ENCODE data around the gene ORM2. TPM values are rescaled to one million over a fixed set of nuclear protein-coding genes. Genes with fewer than 3 reads are reported as not detected.
"Not testable (repeated sequence)": the region's sequence is repeated elsewhere in the genome, so short reads cannot be mapped to it uniquely, and the experiment has no call there.

ORM2 gene
- total RNA-seq (not detected), total RNA-seq (0 reads per million in 2 donors)

GRCh38 chr9:114329625-114330022 is at the start of gene ORM2:
TSS of gene ORM2 (plus strand) at chr9:114329869. CDS start at chr9:114329905, 36 bp downstream.
- not testable (repeated sequence) for H3K36me3 Mint-ChIP-seq (ENCODE audit: low read depth); H3K4me1 Mint-ChIP-seq; ATAC-seq; H3K27me3 Mint-ChIP-seq; H3K9me3 ChIP-seq (ENCODE audit: control insufficient read depth, low read length, poor library complexity, severe bottlenecking); H3K4me3 Mint-ChIP-seq; H3K27ac Mint-ChIP-seq; DNase-seq

GRCh38 chr9:114280636-114281472 is 48.8 kb upstream of the ORM2 start:
- Mint-ChIP-seq H3K27ac (no peak overlapping the region), H3K4me3 (no peak overlapping the region), H3K27me3 (peaks cover 7% of the 10 kb centered on the region), H3K36me3 (ENCODE audit: low read depth) (no peaks in the 10 kb centered on the region), H3K4me1 (peaks cover 2% of the 10 kb centered on the region)
- DNase-seq (peak in 1 of 3 donors; percentile 2), ATAC-seq (no peak)
- H3K9me3 ChIP-seq (ENCODE audit: control insufficient read depth, low read length, poor library complexity, severe bottlenecking): no peaks in the 10 kb centered on the region

DNA sequence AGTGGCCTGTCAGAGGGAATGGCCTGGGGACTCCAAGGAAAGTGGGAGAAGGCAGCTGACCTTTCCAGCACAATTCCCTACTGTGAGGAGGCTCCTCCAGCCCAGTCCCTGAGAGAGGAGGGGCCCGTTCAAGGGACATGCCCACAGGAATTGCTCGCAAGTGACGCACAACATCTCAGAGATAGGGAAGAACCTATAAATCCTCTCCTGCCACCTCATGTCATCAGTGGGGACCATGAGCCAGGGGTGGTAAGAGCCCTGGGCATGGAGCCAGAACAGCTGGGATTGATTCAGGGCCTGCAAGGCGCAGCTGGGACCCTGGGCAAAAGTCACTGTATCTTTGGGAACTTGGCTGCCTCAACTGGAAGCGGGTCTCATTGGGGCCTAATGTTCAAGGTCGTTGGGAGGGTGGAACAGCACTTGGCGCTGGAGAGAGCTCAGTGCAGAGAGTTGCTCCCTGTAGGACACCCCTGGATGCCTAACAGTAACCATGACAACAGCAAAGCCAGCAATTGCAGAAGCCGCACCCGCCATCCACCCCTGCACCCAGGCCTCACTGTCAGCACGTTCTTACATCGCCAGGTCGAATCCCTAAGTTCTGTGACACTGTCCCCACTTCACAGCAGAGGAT is 48.1 kb upstream of the ORM2 start:
- ATAC-seq (no peak), DNase-seq (peak in 1 of 3 donors; percentile 2)
- Mint-ChIP-seq H3K27me3 (peaks cover 7% of the 10 kb centered on the region), H3K36me3 (ENCODE audit: low read depth) (no peaks in the 10 kb centered on the region), H3K27ac (no peak overlapping the region), H3K4me3 (no peak overlapping the region), H3K4me1 (no peaks in the 10 kb centered on the region)
- no peaks in the 10 kb centered on the region for H3K9me3 ChIP-seq (ENCODE audit: control insufficient read depth, low read length, poor library complexity, severe bottlenecking)

DNA sequence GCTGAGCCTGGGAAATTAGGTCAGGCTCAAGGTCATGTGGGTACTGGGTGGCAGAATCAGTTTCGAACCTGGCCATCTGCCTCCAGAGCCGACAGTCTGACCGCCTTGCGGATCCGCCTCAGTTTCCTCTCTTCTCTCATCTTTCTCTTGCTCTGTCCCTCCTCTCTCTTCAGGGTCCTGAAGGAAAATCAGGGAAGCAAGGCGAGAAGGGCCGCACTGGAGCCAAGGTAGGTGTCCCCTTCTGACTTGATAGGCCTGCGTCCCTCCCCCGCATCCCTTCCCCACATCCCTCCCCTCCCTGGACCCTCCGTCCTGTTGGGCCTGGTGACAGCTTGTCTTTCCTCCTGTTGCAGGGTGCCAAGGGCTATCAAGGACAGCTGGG is 47.6 kb upstream of the ORM2 start:
- DNase-seq: peak in 1 of 3 donors; percentile 5
- no peaks in the 10 kb centered on the region for H3K4me1 Mint-ChIP-seq

GRCh38 chr9:114282507-114282906 is 47.2 kb upstream of the ORM2 start:
- H3K9me3 ChIP-seq (ENCODE audit: control insufficient read depth, low read length, poor library complexity, severe bottlenecking): no peaks in the 10 kb centered on the region
- no peak overlapping the region for H3K4me3 Mint-ChIP-seq
- ATAC-seq (no peak), DNase-seq (no peak)
- no peak overlapping the region for H3K27ac Mint-ChIP-seq
- peaks cover 7% of the 10 kb centered on the region for H3K27me3 Mint-ChIP-seq
- no peaks in the 10 kb centered on the region for H3K4me1 Mint-ChIP-seq
- H3K36me3 Mint-ChIP-seq (ENCODE audit: low read depth): no peaks in the 10 kb centered on the region

More for the DNA sequence above, 47.6 kb upstream of the ORM2 start:
- Mint-ChIP-seq H3K4me3 (no peak overlapping the region), H3K27me3 (peaks cover 7% of the 10 kb centered on the region), H3K36me3 (ENCODE audit: low read depth) (no peaks in the 10 kb centered on the region), H3K27ac (no peak overlapping the region)
- no peaks in the 10 kb centered on the region for H3K9me3 ChIP-seq (ENCODE audit: control insufficient read depth, low read length, poor library complexity, severe bottlenecking)
- ATAC-seq: no peak

GRCh38 chr9:114282926-114283325 is 46.7 kb upstream of the ORM2 start:
- H3K4me1 Mint-ChIP-seq: no peaks in the 10 kb centered on the region
- H3K27me3 Mint-ChIP-seq: peaks cover 7% of the 10 kb centered on the region
- H3K36me3 Mint-ChIP-seq (ENCODE audit: low read depth): no peaks in the 10 kb centered on the region
- H3K4me3 Mint-ChIP-seq: no peak overlapping the region
- peak in 1 of 3 donors; percentile 3 for DNase-seq
- no peak for ATAC-seq
- no peaks in the 10 kb centered on the region for H3K9me3 ChIP-seq (ENCODE audit: control insufficient read depth, low read length, poor library complexity, severe bottlenecking)
- H3K27ac Mint-ChIP-seq: no peak overlapping the region

- no peaks in the 10 kb centered on the region for H3K36me3 Mint-ChIP-seq (ENCODE audit: low read depth)
- peaks cover 7% of the 10 kb centered on the region for H3K27me3 Mint-ChIP-seq
- ATAC-seq (no peak), DNase-seq (no peak)
- no peaks in the 10 kb centered on the region for H3K4me1 Mint-ChIP-seq
- H3K9me3 ChIP-seq (ENCODE audit: control insufficient read depth, low read length, poor library complexity, severe bottlenecking): no peaks in the 10 kb centered on the region
- H3K4me3 Mint-ChIP-seq: no peak overlapping the region
- H3K27ac Mint-ChIP-seq: no peak overlapping the region
These were observed 46.0 kb upstream of the ORM2 start for GRCh38 chr9:114283551-114284111.

GRCh38 chr9:114284316-114285060 is 45.2 kb upstream of the ORM2 start:
- no peak overlapping the region for H3K4me3 Mint-ChIP-seq
- no peak for ATAC-seq

DNA sequence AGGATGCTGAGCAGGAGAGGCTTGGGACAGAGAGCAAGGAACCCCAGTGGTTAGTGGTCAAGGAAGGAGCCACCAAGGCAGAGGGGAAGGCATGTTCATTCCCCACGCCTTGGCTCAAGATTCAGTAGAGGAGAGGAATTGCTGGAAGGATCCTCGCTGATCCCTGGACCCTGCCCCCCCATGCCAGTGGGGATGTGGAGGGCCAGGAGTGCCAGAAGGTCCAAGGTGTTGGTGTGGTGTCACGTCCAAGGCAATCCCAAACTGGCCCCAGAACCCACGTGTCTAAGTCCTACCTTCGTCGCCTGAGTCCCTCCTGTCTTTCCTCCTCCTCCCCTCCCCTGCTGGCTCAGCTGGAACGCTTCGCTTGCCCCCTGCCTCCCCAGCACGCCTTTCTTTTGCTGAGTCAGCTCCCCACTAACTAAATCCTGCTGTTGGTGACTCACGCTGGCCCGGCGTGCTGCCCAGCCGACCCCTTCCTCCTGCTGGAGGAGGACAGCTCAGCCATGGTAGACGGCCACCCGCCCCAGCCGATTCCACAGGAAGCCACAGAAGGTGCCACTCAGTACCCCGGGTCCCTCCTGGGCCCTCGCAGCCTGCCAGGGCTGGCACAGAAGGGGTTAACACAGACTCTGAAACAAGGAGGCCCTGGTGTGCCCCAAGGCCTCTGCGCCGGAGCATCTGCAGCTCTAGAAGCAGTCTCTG is 44.4 kb upstream of the ORM2 start:
- Mint-ChIP-seq H3K27ac (no peak overlapping the region), H3K36me3 (ENCODE audit: low read depth) (no peaks in the 10 kb centered on the region), H3K27me3 (peaks cover 7% of the 10 kb centered on the region), H3K4me1 (no peaks in the 10 kb centered on the region), H3K4me3 (no peak overlapping the region)
- DNase-seq (no peak), ATAC-seq (no peak)
- H3K9me3 ChIP-seq (ENCODE audit: control insufficient read depth, low read length, poor library complexity, severe bottlenecking): no peaks in the 10 kb centered on the region

More at GRCh38 chr9:114284316-114285060, 45.2 kb upstream of the ORM2 start:
- H3K36me3 Mint-ChIP-seq (ENCODE audit: low read depth): no peaks in the 10 kb centered on the region
- DNase-seq: no peak
- H3K27me3 Mint-ChIP-seq: peaks cover 7% of the 10 kb centered on the region
- no peaks in the 10 kb centered on the region for H3K9me3 ChIP-seq (ENCODE audit: control insufficient read depth, low read length, poor library complexity, severe bottlenecking)
- no peak overlapping the region for H3K27ac Mint-ChIP-seq
- no peaks in the 10 kb centered on the region for H3K4me1 Mint-ChIP-seq

DNA sequence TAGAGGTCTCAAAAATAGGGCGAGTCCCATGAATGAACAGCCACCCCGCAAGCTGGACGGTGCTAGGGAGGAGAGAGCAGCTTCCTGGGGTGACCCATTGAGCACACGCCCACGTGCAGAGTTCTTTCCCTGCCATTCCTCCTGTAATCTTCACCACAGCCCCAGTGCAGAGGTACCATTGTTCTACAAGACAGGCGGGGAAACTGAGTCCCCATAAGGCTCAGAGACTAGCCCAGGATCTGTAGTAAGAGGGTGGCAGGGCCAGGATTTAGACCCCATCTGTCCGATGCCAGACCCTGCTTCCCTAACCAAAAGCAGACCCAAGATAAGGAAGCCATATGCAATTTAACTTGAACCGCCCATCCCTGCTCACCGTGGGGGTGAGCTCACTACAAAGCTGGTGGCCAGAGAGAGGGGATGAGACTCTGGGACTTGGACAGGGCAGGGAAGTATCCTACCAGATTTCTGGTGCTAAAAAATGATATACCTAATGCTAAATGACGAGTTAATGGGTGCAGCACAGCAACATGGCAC is 43.5 kb upstream of the ORM2 start:
- Mint-ChIP-seq H3K36me3 (ENCODE audit: low read depth) (peaks cover 3% of the 10 kb centered on the region), H3K27ac (no peak overlapping the region), H3K27me3 (peaks cover 9% of the 10 kb centered on the region), H3K4me3 (no peak overlapping the region), H3K4me1 (peaks cover 4% of the 10 kb centered on the region)
- ATAC-seq (no peak), DNase-seq (no peak)
- H3K9me3 ChIP-seq (ENCODE audit: control insufficient read depth, low read length, poor library complexity, severe bottlenecking): no peaks in the 10 kb centered on the region

- no peaks in the 10 kb centered on the region for H3K9me3 ChIP-seq (ENCODE audit: control insufficient read depth, low read length, poor library complexity, severe bottlenecking)
- Mint-ChIP-seq H3K36me3 (ENCODE audit: low read depth) (peaks cover 3% of the 10 kb centered on the region), H3K4me1 (peaks cover 4% of the 10 kb centered on the region), H3K27me3 (peaks cover 7% of the 10 kb centered on the region), H3K4me3 (no peak overlapping the region), H3K27ac (no peak overlapping the region)
- no peak for DNase-seq
- ATAC-seq: no peak
These were observed 42.5 kb upstream of the ORM2 start for GRCh38 chr9:114287001-114287762.

DNA sequence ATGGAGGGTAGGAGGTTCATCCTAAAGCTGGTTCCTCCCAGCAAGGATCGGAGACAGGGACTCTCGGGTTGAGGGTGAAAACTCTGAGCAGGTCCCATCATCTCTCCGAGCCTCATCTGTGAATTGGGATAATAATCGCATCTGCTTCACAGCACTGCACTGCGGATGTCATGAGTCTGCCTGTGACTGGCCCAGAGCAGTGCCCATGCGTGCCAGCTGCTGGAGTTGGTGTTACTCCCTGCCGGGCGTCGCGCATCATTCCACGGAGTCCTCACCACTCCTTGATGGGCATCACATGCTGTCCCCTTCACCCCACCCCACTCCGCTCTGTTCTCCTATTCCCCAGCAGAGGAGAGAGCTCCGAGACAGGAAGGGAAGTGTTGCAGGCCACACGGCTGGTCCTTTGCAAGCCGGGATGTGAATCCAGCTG is 41.9 kb upstream of the ORM2 start:
- DNase-seq (no peak), ATAC-seq (no peak)
- Mint-ChIP-seq H3K36me3 (ENCODE audit: low read depth) (peaks cover 3% of the 10 kb centered on the region), H3K4me1 (peaks cover 4% of the 10 kb centered on the region), H3K27ac (no peak overlapping the region), H3K27me3 (peaks cover 7% of the 10 kb centered on the region), H3K4me3 (no peak overlapping the region)
- no peaks in the 10 kb centered on the region for H3K9me3 ChIP-seq (ENCODE audit: control insufficient read depth, low read length, poor library complexity, severe bottlenecking)

Data from T-helper 17 cell (primary cell).